ENCODE results near the gene ARHGAP44. TPM values are rescaled to one million over a fixed set of nuclear protein-coding genes. Genes with fewer than 3 reads are reported as not detected.
A peak's percentile ranks its signal among the peaks of the same experiment; 100 is the strongest.
"Not testable (repeated sequence)": the region's sequence is repeated elsewhere in the genome, so short reads cannot be mapped to it uniquely, and the experiment has no call there.

Gene ARHGAP44
- total and polyA plus RNA-seq, 4 donors: 12.1 to 37.5 (median 20.2) TPM

DNA sequence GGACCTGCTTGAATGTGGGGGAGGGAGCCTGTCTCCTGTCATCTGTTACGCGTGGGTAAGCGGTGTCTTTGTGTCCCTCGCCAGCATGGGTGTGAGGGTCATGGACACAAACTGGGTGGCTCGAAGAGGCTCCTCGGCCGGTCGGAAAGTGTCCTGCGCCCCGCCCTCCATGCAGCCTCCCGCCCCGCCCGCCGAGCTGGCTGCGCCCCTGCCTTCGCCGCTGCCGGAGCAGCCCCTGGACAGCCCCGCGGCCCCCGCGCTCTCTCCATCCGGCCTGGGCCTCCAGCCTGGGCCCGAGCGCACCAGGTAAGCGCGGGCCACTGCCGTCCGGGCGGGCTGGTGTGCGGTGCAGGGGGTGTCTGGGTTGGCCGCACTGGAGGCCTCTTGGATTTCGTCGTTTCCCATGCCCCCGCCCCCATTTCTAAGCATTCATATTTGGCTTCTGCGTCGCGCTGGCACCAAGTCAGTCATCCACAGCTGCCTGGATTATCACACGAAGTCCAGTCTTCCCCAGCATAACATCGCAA, 184.8 kb downstream of the ARHGAP44 start:
- 10 to 27% methylated on average over 40 of the region's 40 CpGs for WGBS, 2 donors
- peak; percentile 55 to 59 (median 57) for DNase-seq
- ATAC-seq (ENCODE audit: insufficient read depth, low FRiP score): no peak
- H3K27ac ChIP-seq (ENCODE audit: low read depth in 1 of 2, low read length in 1 of 2): no peak overlapping the region
- peaks cover 0 to 3% (median 0%) of the 10 kb centered on the region in 4 donors for H3K9me3 ChIP-seq (ENCODE audit: control insufficient read depth in 4 of 4, insufficient read depth in 3 of 4, low read length in 3 of 4)
- H3K9ac ChIP-seq (ENCODE audit: insufficient read depth in 1 of 2, low read length in 2 of 2): no peak overlapping the region
- TF ChIP-seq, protein P1, sequence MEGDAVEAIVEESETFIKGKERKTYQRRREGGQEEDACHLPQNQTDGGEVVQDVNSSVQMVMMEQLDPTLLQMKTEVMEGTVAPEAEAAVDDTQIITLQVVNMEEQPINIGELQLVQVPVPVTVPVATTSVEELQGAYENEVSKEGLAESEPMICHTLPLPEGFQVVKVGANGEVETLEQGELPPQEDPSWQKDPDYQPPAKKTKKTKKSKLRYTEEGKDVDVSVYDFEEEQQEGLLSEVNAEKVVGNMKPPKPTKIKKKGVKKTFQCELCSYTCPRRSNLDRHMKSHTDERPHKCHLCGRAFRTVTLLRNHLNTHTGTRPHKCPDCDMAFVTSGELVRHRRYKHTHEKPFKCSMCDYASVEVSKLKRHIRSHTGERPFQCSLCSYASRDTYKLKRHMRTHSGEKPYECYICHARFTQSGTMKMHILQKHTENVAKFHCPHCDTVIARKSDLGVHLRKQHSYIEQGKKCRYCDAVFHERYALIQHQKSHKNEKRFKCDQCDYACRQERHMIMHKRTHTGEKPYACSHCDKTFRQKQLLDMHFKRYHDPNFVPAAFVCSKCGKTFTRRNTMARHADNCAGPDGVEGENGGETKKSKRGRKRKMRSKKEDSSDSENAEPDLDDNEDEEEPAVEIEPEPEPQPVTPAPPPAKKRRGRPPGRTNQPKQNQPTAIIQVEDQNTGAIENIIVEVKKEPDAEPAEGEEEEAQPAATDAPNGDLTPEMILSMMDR (IDR thresholded peaks at IDR 0.05; ENCODE audit: control extremely low read depth, extremely low read depth): no peak
- no peaks in the 10 kb centered on the region for H3K27me3 ChIP-seq (ENCODE audit: control insufficient read depth in 3 of 3, insufficient read depth in 3 of 3, low read length in 2 of 3)
- peaks cover 0 to 2% (median 0%) of the 10 kb centered on the region in 4 donors for H3K36me3 ChIP-seq (ENCODE audit: control insufficient read depth in 4 of 4, insufficient read depth in 4 of 4, low read length in 4 of 4)
- peaks cover 0 to 10% (median 0%) of the 10 kb centered on the region in 5 donors for H3K4me1 ChIP-seq (ENCODE audit: control insufficient read depth in 5 of 5, insufficient read depth in 5 of 5, low read length in 5 of 5)
- H3K4me3 ChIP-seq: no peak overlapping the region

DNA sequence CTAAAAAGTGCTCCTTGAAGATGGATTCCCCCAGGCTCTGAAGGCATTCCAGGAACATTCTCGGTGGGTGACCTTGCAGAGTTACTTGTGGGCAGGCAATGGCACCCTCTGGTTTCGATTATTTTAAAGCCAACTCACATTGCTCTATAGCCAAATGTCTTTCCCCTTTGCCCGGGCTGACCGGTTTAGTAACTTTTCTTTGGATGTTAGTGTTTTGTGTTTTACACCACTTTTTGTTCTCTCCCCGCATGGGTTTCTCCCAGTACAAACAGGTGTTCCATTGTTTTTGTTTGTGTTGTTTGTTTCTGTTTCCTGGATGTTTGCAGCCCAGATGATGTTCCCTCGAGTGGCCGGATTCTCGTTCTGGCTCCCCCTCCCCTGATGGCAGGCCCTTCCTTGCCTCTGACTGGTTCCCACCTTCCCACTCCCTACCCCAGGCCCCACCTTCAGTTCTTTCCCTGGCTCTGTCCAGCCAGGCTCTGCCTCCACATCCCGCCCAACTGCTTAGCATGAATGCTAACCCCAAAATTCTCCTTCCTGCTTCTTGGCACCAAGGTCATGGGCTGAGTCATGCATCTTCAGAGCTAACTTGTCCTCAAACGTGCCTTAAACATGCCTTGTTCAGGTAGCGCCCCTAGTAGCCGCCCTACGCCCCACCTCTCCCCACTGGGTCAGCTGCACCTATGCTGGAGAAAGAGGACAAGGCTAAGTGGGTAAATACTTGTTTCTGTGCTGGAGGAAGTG, 187.9 kb downstream of the ARHGAP44 start:
- no peak overlapping the region for H3K4me3 ChIP-seq
- DNase-seq: no peak
- WGBS, 2 donors: 74 to 78% methylated on average over 13 of the region's 13 CpGs

DNA sequence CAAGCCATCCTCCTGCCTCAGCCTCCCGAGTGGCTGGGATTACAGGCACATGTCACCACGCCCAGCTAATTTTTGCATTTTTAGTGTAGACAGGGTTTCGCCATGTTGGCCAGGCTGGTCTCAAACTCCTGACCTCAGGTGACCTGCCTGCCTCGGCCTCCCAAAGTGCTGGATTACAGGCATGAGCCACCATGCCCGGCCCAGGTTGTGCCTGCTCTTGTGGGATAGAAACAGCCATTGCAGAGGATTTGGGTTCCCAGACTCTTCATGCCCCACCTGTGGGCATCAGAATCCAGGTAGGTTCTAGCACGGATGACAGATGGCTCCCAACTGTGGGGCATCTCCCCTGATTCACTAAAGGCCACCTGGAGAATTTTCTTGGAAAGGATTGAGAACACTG, 189.5 kb downstream of the ARHGAP44 start:
- ATAC-seq (ENCODE audit: insufficient read depth, low FRiP score); H3K27ac ChIP-seq (ENCODE audit: low read depth in 1 of 2, low read length in 1 of 2); H3K9ac ChIP-seq (ENCODE audit: insufficient read depth in 1 of 2, low read length in 2 of 2); H3K27me3 ChIP-seq (ENCODE audit: control insufficient read depth in 3 of 3, insufficient read depth in 3 of 3, low read length in 2 of 3); DNase-seq; H3K9me3 ChIP-seq (ENCODE audit: control insufficient read depth in 4 of 4, insufficient read depth in 3 of 4, low read length in 3 of 4); H3K4me1 ChIP-seq (ENCODE audit: control insufficient read depth in 5 of 5, insufficient read depth in 5 of 5, low read length in 5 of 5); H3K4me3 ChIP-seq; H3K36me3 ChIP-seq (ENCODE audit: control insufficient read depth in 4 of 4, insufficient read depth in 4 of 4, low read length in 4 of 4): not testable (repeated sequence)
- 91 to 98% methylated on average over 5 to 6 of the region's 6 CpGs for WGBS, 2 donors

More for the DNA sequence above, 187.9 kb downstream of the ARHGAP44 start:
- Histone ChIP-seq H3K9me3 (ENCODE audit: control insufficient read depth in 4 of 4, insufficient read depth in 3 of 4, low read length in 3 of 4) (peaks cover 0 to 4% (median 0%) of the 10 kb centered on the region in 4 donors), H3K4me1 (ENCODE audit: control insufficient read depth in 5 of 5, insufficient read depth in 5 of 5, low read length in 5 of 5) (peaks cover 0 to 10% (median 0%) of the 10 kb centered on the region in 5 donors), H3K36me3 (ENCODE audit: control insufficient read depth in 4 of 4, insufficient read depth in 4 of 4, low read length in 4 of 4) (peaks cover 0 to 7% (median 0%) of the 10 kb centered on the region in 4 donors), H3K27ac (ENCODE audit: low read depth in 1 of 2, low read length in 1 of 2) (no peak overlapping the region), H3K27me3 (ENCODE audit: control insufficient read depth in 3 of 3, insufficient read depth in 3 of 3, low read length in 2 of 3) (no peaks in the 10 kb centered on the region), H3K9ac (ENCODE audit: insufficient read depth in 1 of 2, low read length in 2 of 2) (no peak overlapping the region)
- no peak for ATAC-seq (ENCODE audit: insufficient read depth, low FRiP score)
- TF ChIP-seq, protein P1 (IDR thresholded peaks at IDR 0.05; ENCODE audit: control extremely low read depth, extremely low read depth): no peak

- ATAC-seq (ENCODE audit: insufficient read depth, low FRiP score) (no peak), DNase-seq (no peak)
- Histone ChIP-seq H3K4me3 (no peak overlapping the region), H3K27me3 (ENCODE audit: control insufficient read depth in 3 of 3, insufficient read depth in 3 of 3, low read length in 2 of 3) (no peaks in the 10 kb centered on the region), H3K27ac (ENCODE audit: low read depth in 1 of 2, low read length in 1 of 2) (no peak overlapping the region), H3K9me3 (ENCODE audit: control insufficient read depth in 4 of 4, insufficient read depth in 3 of 4, low read length in 3 of 4) (peaks cover 0 to 4% (median 0%) of the 10 kb centered on the region in 4 donors), H3K4me1 (ENCODE audit: control insufficient read depth in 5 of 5, insufficient read depth in 5 of 5, low read length in 5 of 5) (peaks cover 0 to 10% (median 1%) of the 10 kb centered on the region in 5 donors), H3K9ac (ENCODE audit: insufficient read depth in 1 of 2, low read length in 2 of 2) (no peak overlapping the region), H3K36me3 (ENCODE audit: control insufficient read depth in 4 of 4, insufficient read depth in 4 of 4, low read length in 4 of 4) (peaks cover 0 to 7% (median 0%) of the 10 kb centered on the region in 4 donors)
- TF ChIP-seq, protein P1 (IDR thresholded peaks at IDR 0.05; ENCODE audit: control extremely low read depth, extremely low read depth): no peak
- WGBS, 2 donors: 82 to 92% methylated on average over 5 of the region's 5 CpGs
Measured at GRCh38 chr17:12979246-12979645, 189.9 kb downstream of the ARHGAP44 start.
